ENCODE results near the gene SLC6A3. TPM values are rescaled to one million over a fixed set of nuclear protein-coding genes. Genes with fewer than 3 reads are reported as not detected.
A peak's percentile ranks its signal among the peaks of the same experiment; 100 is the strongest.
"Not testable (repeated sequence)": the region's sequence is repeated elsewhere in the genome, so short reads cannot be mapped to it uniquely, and the experiment has no call there.

SLC6A3 gene
- total RNA-seq, 4 donors from 2014 or later, result 0.16 TPM; not detected in 3

- TF ChIP-seq EP300 (IDR thresholded peaks at IDR 0.05) (no peak), POLR2A (IDR thresholded peaks at IDR 0.05) (no peak), POLR2AphosphoS5 (IDR thresholded peaks at IDR 0.05) (no peak), CTCF (IDR thresholded peaks at IDR 0.05) (no peak)
- Histone ChIP-seq H3K4me1 (peaks cover 2% of the 10 kb centered on the region), H3K27ac (no peak overlapping the region), H3K9me3 (no peaks in the 10 kb centered on the region), H3K4me3 (no peak overlapping the region), H3K36me3 (peaks cover 42% of the 10 kb centered on the region), H3K27me3 (no peaks in the 10 kb centered on the region)
- no peak for DNase-seq (ENCODE audit: low spot score in 2 of 2)
- 95% methylated on average over 7 of the region's 7 CpGs for WGBS
These were observed 33.8 kb upstream of the SLC6A3 start for GRCh38 chr5:1479066-1479465.

GRCh38 chr5:1478271-1479035 lies 33.2 kb upstream of the SLC6A3 start:
- WGBS, result 88% methylated on average over 13 of the region's 13 CpGs
- Histone ChIP-seq H3K27ac (no peak overlapping the region), H3K4me3 (no peak overlapping the region), H3K27me3 (no peaks in the 10 kb centered on the region), H3K9me3 (no peaks in the 10 kb centered on the region), H3K4me1 (peaks cover 2% of the 10 kb centered on the region), H3K36me3 (peaks cover 41% of the 10 kb centered on the region)
- no peak for DNase-seq (ENCODE audit: low spot score in 2 of 2)
- TF ChIP-seq EP300 (IDR thresholded peaks at IDR 0.05) (no peak), CTCF (IDR thresholded peaks at IDR 0.05) (no peak), POLR2AphosphoS5 (IDR thresholded peaks at IDR 0.05) (no peak), POLR2A (IDR thresholded peaks at IDR 0.05) (no peak)

GRCh38 chr5:1477341-1477740 lies 32.1 kb upstream of the SLC6A3 start:
- TF ChIP-seq POLR2AphosphoS5 (IDR thresholded peaks at IDR 0.05) (no peak), POLR2A (IDR thresholded peaks at IDR 0.05) (no peak), EP300 (IDR thresholded peaks at IDR 0.05) (no peak), CTCF (IDR thresholded peaks at IDR 0.05) (no peak)
- Histone ChIP-seq H3K9me3 (no peaks in the 10 kb centered on the region), H3K27ac (no peak overlapping the region), H3K4me3 (no peak overlapping the region), H3K36me3 (peaks cover 39% of the 10 kb centered on the region), H3K27me3 (no peaks in the 10 kb centered on the region), H3K4me1 (peaks cover 2% of the 10 kb centered on the region)
- WGBS, result 82% methylated on average over 16 of the region's 16 CpGs
- peak in 1 of 2 donors; percentile 74 for DNase-seq (ENCODE audit: low spot score in 2 of 2)

- Histone ChIP-seq H3K27ac (no peak overlapping the region), H3K27me3 (no peaks in the 10 kb centered on the region), H3K4me3 (no peak overlapping the region), H3K4me1 (peaks cover 2% of the 10 kb centered on the region), H3K36me3 (peaks cover 42% of the 10 kb centered on the region), H3K9me3 (no peaks in the 10 kb centered on the region)
- no peak for TF ChIP-seq CTCF (IDR thresholded peaks at IDR 0.05)
- WGBS, result 87% methylated on average over 10 of the region's 11 CpGs
- peak in 1 of 2 donors; percentile 42 for DNase-seq (ENCODE audit: low spot score in 2 of 2)
These were observed 31.7 kb upstream of the SLC6A3 start for GRCh38 chr5:1476967-1477310.

- Histone ChIP-seq H3K36me3 (peaks cover 43% of the 10 kb centered on the region), H3K27me3 (no peaks in the 10 kb centered on the region), H3K4me3 (no peak overlapping the region), H3K4me1 (peaks cover 2% of the 10 kb centered on the region), H3K27ac (no peak overlapping the region), H3K9me3 (no peaks in the 10 kb centered on the region)
- TF ChIP-seq POLR2AphosphoS5 (IDR thresholded peaks at IDR 0.05), result no peak
- no peak for TF ChIP-seq CTCF (IDR thresholded peaks at IDR 0.05)
- peak; percentile 48 to 69 for DNase-seq (ENCODE audit: low spot score in 2 of 2)
- 81% methylated on average over 27 of the region's 28 CpGs for WGBS
These were observed 31.1 kb upstream of the SLC6A3 start for GRCh38 chr5:1476181-1476966.

GRCh38 chr5:1475544-1475900 lies 30.3 kb upstream of the SLC6A3 start:
- WGBS, result 100% methylated on average over 1 of the region's 17 CpGs
- H3K36me3 ChIP-seq, result peaks cover 43% of the 10 kb centered on the region
- not testable (repeated sequence) for H3K4me1 ChIP-seq, H3K4me3 ChIP-seq, H3K27me3 ChIP-seq, H3K27ac ChIP-seq, H3K9me3 ChIP-seq
- DNase-seq (ENCODE audit: low spot score in 2 of 2), result peak in 1 of 2 donors; percentile 52

All from suprapubic skin (tissue), 4 donors.